B cell (primary cell): ENCODE measurements around the gene EFNA3. TPM values are rescaled to one million over a fixed set of nuclear protein-coding genes. Genes with fewer than 3 reads are reported as not detected.

Experiments
- ATAC-seq: fragments of 200-7000 bp; cut with Tn5 transposase; one replicate; pipeline ENCODE4 v1.10.0; 2021; ENCODE audit warnings: low read depth, mild to moderate bottlenecking, moderate number of reproducible peaks, moderate library complexity
- CTCF ChIA-PET: fragments of 350-600 bp; sonication (Branson Sonifier 250); formaldehyde crosslinking; loops from one replicate; lab custom pipeline; 2021; ENCODE audit warnings: antibody characterized with exemption, inconsistent platforms; lab: Charles Lee
- POLR2A ChIA-PET: fragments of 350-600 bp; sonication (Branson Sonifier 250); formaldehyde crosslinking; loops from one replicate; lab custom pipeline; 2021; ENCODE audit warnings: antibody characterized with exemption; lab: Charles Lee
- DNase-seq: peaks from one replicate; pipeline ENCODE4 v3.0.0; 2013
- H2AFZ ChIP-seq: 2 replicates; pipeline ENCODE4 v1.6.1; 2012; ENCODE audit warnings: mild to moderate bottlenecking, low read depth, low read length; ENCODE audit not compliant: insufficient read depth, poor library complexity, severe bottlenecking
- H3K27ac ChIP-seq, 2 donors: 1 replicate in 1 of 2; 2 replicates in 1 of 2; pipeline ENCODE4 v1.5.1; 2012 to 2013; ENCODE audit warnings: low read length in 2 of 2, mild to moderate bottlenecking in 2 of 2, moderate library complexity in 1 of 2
- H3K27me3 ChIP-seq, 4 experiments: fragments of 200-600 bp in 1 of 4; sonication (generic) in 1 of 4; replicated peaks in 1 of 4; 1 replicate in 2 of 4; 2 replicates in 2 of 4; pipeline versions ENCODE4 v1.6.1 to v1.7.0; 2013 to 2016; ENCODE audit warnings: low read length in 3 of 4, mild to moderate bottlenecking in 2 of 4, mixed read lengths in 1 of 4, moderate library complexity in 1 of 4; ENCODE audit not compliant: insufficient read depth in 4 of 4, control insufficient read depth in 3 of 4; ENCODE audit errors: control extremely low read depth in 1 of 4
- H3K36me3 ChIP-seq, 2 experiments: replicated peaks in 1 of 2; 1 replicate in 1 of 2; 2 replicates in 1 of 2; pipeline versions ENCODE4 v1.6.1 to v1.7.1; 2013; ENCODE audit warnings: low read length in 1 of 2; ENCODE audit not compliant: insufficient read depth in 2 of 2, control insufficient read depth in 1 of 2; ENCODE audit errors: control extremely low read depth in 1 of 2, extremely low read depth in 1 of 2
- H3K4me1 ChIP-seq, 2 donors: fragments of 200-600 bp in 1 of 2; sonication (generic) in 1 of 2; 1 replicate in 1 of 2; 2 replicates in 1 of 2; pipeline versions ENCODE4 v1.5.1 to v1.6.1; 2013 to 2017; ENCODE audit warnings: low read length in 2 of 2; ENCODE audit not compliant: control insufficient read depth in 2 of 2, insufficient read depth in 2 of 2
- H3K4me2 ChIP-seq: replicated peaks from 2 replicates; pipeline ENCODE3; 2012; ENCODE audit warnings: mild to moderate bottlenecking, low read depth, low read length; ENCODE audit not compliant: poor library complexity, severe bottlenecking
- H3K4me3 ChIP-seq, 5 experiments: fragments of 200-600 bp in 1 of 5; sonication (generic) in 1 of 5; 1 replicate in 3 of 5; 2 replicates in 2 of 5; pipeline versions ENCODE4 v1.5.1 to v1.7.0; 2011 to 2016; ENCODE audit warnings: low read length in 4 of 5, mild to moderate bottlenecking in 4 of 5, low read depth in 2 of 5, control low read depth in 1 of 5, moderate library complexity in 1 of 5; ENCODE audit not compliant: insufficient read depth in 1 of 5; ENCODE audit errors: control extremely low read depth in 1 of 5, extremely low read depth in 1 of 5
- H3K79me2 ChIP-seq: fragments of 200-600 bp; sonication (generic); one replicate; pipeline ENCODE4 v1.6.0; 2016; ENCODE audit warnings: low read length; ENCODE audit not compliant: control insufficient read depth, insufficient read depth
- H3K9ac ChIP-seq: fragments of 200-600 bp; sonication (generic); 2 replicates; pipeline ENCODE4 v1.6.1; 2017; ENCODE audit warnings: mild to moderate bottlenecking, low read length, moderate library complexity
- H3K9me3 ChIP-seq, 3 donors: one replicate each; pipeline versions ENCODE4 v1.6.1 to v1.7.1; 2013; ENCODE audit warnings: low read length in 2 of 3; ENCODE audit not compliant: control insufficient read depth in 2 of 3, insufficient read depth in 1 of 3; ENCODE audit errors: control extremely low read depth in 1 of 3
- H4K20me1 ChIP-seq: 2 replicates; pipeline ENCODE4 v1.6.0; 2012; ENCODE audit warnings: mild to moderate bottlenecking, low read length; ENCODE audit not compliant: insufficient read depth, control insufficient read depth, poor library complexity, severe bottlenecking
- H3K27ac Mint-ChIP-seq: one replicate; pipeline ENCODE4 v1.8.0; 2021; ENCODE audit warnings: mixed read lengths
- H3K27me3 Mint-ChIP-seq: one replicate; pipeline ENCODE4 v1.8.0; 2021; ENCODE audit warnings: mixed read lengths
- H3K4me1 Mint-ChIP-seq: one replicate; pipeline ENCODE4 v1.8.0; 2021; ENCODE audit warnings: mixed read lengths
- H3K4me3 Mint-ChIP-seq: one replicate; pipeline ENCODE4 v1.8.0; 2021; ENCODE audit warnings: mixed read lengths
- H3K9me3 Mint-ChIP-seq: one replicate; pipeline ENCODE4 v1.8.0; 2022; ENCODE audit warnings: mixed read lengths; ENCODE audit not compliant: insufficient read depth
- CTCF ChIP-seq: fragments of 200-600 bp; IDR thresholded peaks from one replicate; pipeline ENCODE4 v1.8.0; 2022; ENCODE audit warnings: antibody characterized with exemption, mild to moderate bottlenecking
- EZH2 ChIP-seq: IDR thresholded peaks from 2 replicates; pipeline ENCODE4 v1.6.1; 2012; ENCODE audit warnings: borderline replicate concordance, low read depth, mild to moderate bottlenecking, moderate library complexity, low read length; ENCODE audit not compliant: insufficient read depth, poor library complexity, severe bottlenecking
- WGBS: methylation state at CpG from one replicate; pipeline ENCODE4 v1.1.5; 2013; ENCODE audit warnings: missing lambda C conversion rate; ENCODE audit not compliant: insufficient coverage; 5-methylcytosine and 5-hydroxymethylcytosine counted together
- intact Hi-C: fragments of 100-400 bp; cut with micrococcal nuclease; formaldehyde crosslinking; loops from one replicate; pipeline ENCODE4 v1.10.0; 2022
- polyA plus RNA-seq: library from polyadenylated mRNA; depleted of rRNA; stranded (reverse); fragments of >200 nt; gene quantifications from 2 replicates; pipeline ENCODE4 v1.2.3, GENCODE V29; 2012
- total RNA-seq, 2 donors: library from RNA; stranded (reverse); fragments of 120-200 nt in 1 of 2; gene quantifications; 1 replicate in 1 of 2; 2 replicates in 1 of 2; pipeline versions ENCODE4 v1.2.3 to v1.2.4, GENCODE V29; 2013 to 2022

EFNA3 gene
- total and polyA plus RNA-seq, 2 donors (not counting 1 experiment from before 2014, with no cell fraction given) = 1.6 to 3.2 TPM

- no peak for TF ChIP-seq CTCF
- TF ChIP-seq EZH2 = no peak
- Mint-ChIP-seq H3K4me3 (peak overlapping the region; percentile 94), H3K27me3 (no peaks in the 10 kb centered on the region), H3K27ac (no peak overlapping the region), H3K4me1 (peaks cover 43% of the 10 kb centered on the region), H3K9me3 (no peaks in the 10 kb centered on the region)
- Histone ChIP-seq H3K4me1 (peaks cover 27 to 48% of the 10 kb centered on the region in 2 donors), H3K36me3 (peaks cover 0 to 11% of the 10 kb centered on the region in 2 experiments), H3K9me3 (no peaks in the 10 kb centered on the region), H3K27me3 (peaks cover 0 to 3% (median 0%) of the 10 kb centered on the region in 4 experiments), H3K27ac (no peak overlapping the region), H3K4me2 (peak overlapping the region; percentile 96), H3K9ac (peak overlapping the region; percentile 82), H4K20me1 (peaks cover 37% of the 10 kb centered on the region), H3K4me3 (peak overlapping the region in 1 of 5 experiments; percentile 73), H3K79me2 (peaks cover 24% of the 10 kb centered on the region), H2AFZ (peak overlapping the region; percentile 80)
- ChIA-PET CTCF (interaction anchor here (0.5 to 20.2 kb wide), 37 partner anchors 9 to 584 kb away, joined by 3 to 370 read pairs (median 6); partner anchors contain the start of genes ADAM15, EFNA3, KRTCAP2 and PBXIP1), POLR2A (interaction anchor here (0.7 to 2.4 kb wide), 6 partner anchors 11 to 189 kb away, joined by 3 to 18 read pairs (median 6); partner anchors contain the start of gene ADAM15)
- no peak for DNase-seq
- ATAC-seq = no peak
- WGBS = 69% methylated on average over 29 of the region's 29 CpGs
- intact Hi-C loops = loop anchor here (2.0 to 10.0 kb wide), 5 partner anchors 61 to 1390 kb away; partner anchors contain the start of genes ADAR and ILF2
Observed at GRCh38 chr1:155062151-155062686, 16.4 kb upstream of the EFNA3 start.
